Measurements from ENCODE around the gene SLC13A3. TPM values are rescaled to one million over a fixed set of nuclear protein-coding genes. Genes with fewer than 3 reads are reported as not detected.

Gene SLC13A3
- total RNA-seq, 2 donors from 2014 or later = 0.37 to 1.5 TPM

GRCh38 chr20:46595933-46596332, 55.3 kb downstream of the SLC13A3 start:
- no peak overlapping the region for H3K4me3 ChIP-seq
- no peak for DNase-seq (ENCODE audit: low spot score)
- TF ChIP-seq CTCF (IDR thresholded peaks at IDR 0.05) = no peak
- H3K36me3 ChIP-seq = no peaks in the 10 kb centered on the region
- no peaks in the 10 kb centered on the region for H3K27me3 ChIP-seq
- no peaks in the 10 kb centered on the region for H3K4me1 ChIP-seq
- no peak overlapping the region for H3K27ac ChIP-seq
- H3K9me3 ChIP-seq = no peaks in the 10 kb centered on the region

GRCh38 chr20:46594725-46595124, 56.5 kb downstream of the SLC13A3 start:
- Histone ChIP-seq H3K9me3 (no peaks in the 10 kb centered on the region), H3K36me3 (no peaks in the 10 kb centered on the region), H3K4me1 (no peaks in the 10 kb centered on the region), H3K4me3 (no peak overlapping the region), H3K27ac (no peak overlapping the region), H3K27me3 (no peaks in the 10 kb centered on the region)
- no peak for DNase-seq (ENCODE audit: low spot score)
- TF ChIP-seq CTCF (IDR thresholded peaks at IDR 0.05) = no peak

- Histone ChIP-seq H3K9me3 (no peaks in the 10 kb centered on the region), H3K36me3 (no peaks in the 10 kb centered on the region), H3K27me3 (no peaks in the 10 kb centered on the region), H3K4me1 (no peaks in the 10 kb centered on the region), H3K27ac (no peak overlapping the region), H3K4me3 (no peak overlapping the region)
- TF ChIP-seq CTCF (IDR thresholded peaks at IDR 0.05) = no peak
- no peak for DNase-seq (ENCODE audit: low spot score)
Observed at GRCh38 chr20:46592580-46593362, 58.5 kb downstream of the SLC13A3 start.

GRCh38 chr20:46590443-46590842, 60.8 kb downstream of the SLC13A3 start:
- Histone ChIP-seq H3K36me3 (no peaks in the 10 kb centered on the region), H3K27ac (no peak overlapping the region), H3K4me1 (no peaks in the 10 kb centered on the region), H3K9me3 (no peaks in the 10 kb centered on the region), H3K27me3 (no peaks in the 10 kb centered on the region), H3K4me3 (no peak overlapping the region)
- no peak for TF ChIP-seq CTCF (IDR thresholded peaks at IDR 0.05)
- DNase-seq (ENCODE audit: low spot score) = no peak

- H3K4me1 ChIP-seq = no peaks in the 10 kb centered on the region
- H3K27me3 ChIP-seq = no peaks in the 10 kb centered on the region
- no peak overlapping the region for H3K27ac ChIP-seq
- H3K4me3 ChIP-seq = no peak overlapping the region
- H3K9me3 ChIP-seq = no peaks in the 10 kb centered on the region
- no peaks in the 10 kb centered on the region for H3K36me3 ChIP-seq
- TF ChIP-seq CTCF (IDR thresholded peaks at IDR 0.05) = no peak
- no peak for DNase-seq (ENCODE audit: low spot score)
Observed at GRCh38 chr20:46588532-46589511, 62.4 kb downstream of the SLC13A3 start.
